ENCODE data around the gene RIOK1. TPM values are rescaled to one million over a fixed set of nuclear protein-coding genes. Genes with fewer than 3 reads are reported as not detected.

RIOK1 gene
- total and polyA plus RNA-seq, 2 experiments from 2014 or later: 15.5 to 19.6 TPM

GRCh38 chr6:7432391-7433120, 42.9 kb downstream of the RIOK1 start:
- 82% methylated on average over 16 of the region's 16 CpGs for WGBS (ENCODE audit: low lambda C conversion rate, missing lambda C conversion rate)
- H2AFZ ChIP-seq: no peak overlapping the region

GRCh38 chr6:7433121-7433617, 43.6 kb downstream of the RIOK1 start:
- no peaks in the 10 kb centered on the region for H3K27me3 ChIP-seq
- TF ChIP-seq EZH2phosphoT487 (IDR thresholded peaks at IDR 0.05; ENCODE audit: low read depth, severe bottlenecking, unreplicated experiment) (no peak), CTCF (IDR thresholded peaks at IDR 0.05; ENCODE audit: poor library complexity) (no peak), EZH2 (IDR thresholded peaks at IDR 0.05; ENCODE audit: borderline replicate concordance) (no peak)
- H3K4me1 ChIP-seq (ENCODE audit: insufficient read depth): no peaks in the 10 kb centered on the region
- no peak overlapping the region for H3K4me2 ChIP-seq
- H3K27ac ChIP-seq: no peak overlapping the region
- no peaks in the 10 kb centered on the region for H3K79me2 ChIP-seq
- H2AFZ ChIP-seq: no peak overlapping the region
- no peaks in the 10 kb centered on the region for H3K36me3 ChIP-seq (replicated peaks; ENCODE audit: insufficient read depth, low read depth)
- DNase-seq (ENCODE audit: low spot score): no peak
- H3K4me3 ChIP-seq: no peak overlapping the region
- no peaks in the 10 kb centered on the region for H3K9me2 ChIP-seq (replicated peaks; ENCODE audit: insufficient read depth)
- H3K9me3 ChIP-seq (ENCODE audit: low read depth): no peaks in the 10 kb centered on the region
- 78% methylated on average over 5 of the region's 5 CpGs for WGBS (ENCODE audit: low lambda C conversion rate, missing lambda C conversion rate)
- no peaks in the 10 kb centered on the region for H4K20me1 ChIP-seq (ENCODE audit: insufficient read depth, poor library complexity, severe bottlenecking)

More at GRCh38 chr6:7432391-7433120, 42.9 kb downstream of the RIOK1 start:
- H3K27me3 ChIP-seq: no peaks in the 10 kb centered on the region
- no peak for DNase-seq (ENCODE audit: low spot score)
- H4K20me1 ChIP-seq (ENCODE audit: insufficient read depth, poor library complexity, severe bottlenecking): no peaks in the 10 kb centered on the region
- no peak for TF ChIP-seq EZH2phosphoT487 (IDR thresholded peaks at IDR 0.05; ENCODE audit: low read depth, severe bottlenecking, unreplicated experiment)
- H3K27ac ChIP-seq: no peak overlapping the region
- H3K4me2 ChIP-seq: no peak overlapping the region
- H3K4me3 ChIP-seq: no peak overlapping the region
- H3K9me3 ChIP-seq (ENCODE audit: low read depth): no peaks in the 10 kb centered on the region
- H3K4me1 ChIP-seq (ENCODE audit: insufficient read depth): no peaks in the 10 kb centered on the region
- no peaks in the 10 kb centered on the region for H3K36me3 ChIP-seq (replicated peaks; ENCODE audit: insufficient read depth, low read depth)
- H3K79me2 ChIP-seq: no peaks in the 10 kb centered on the region
- no peaks in the 10 kb centered on the region for H3K9me2 ChIP-seq (replicated peaks; ENCODE audit: insufficient read depth)

- Histone ChIP-seq H3K79me2 (no peaks in the 10 kb centered on the region), H3K9me2 (replicated peaks; ENCODE audit: insufficient read depth) (no peaks in the 10 kb centered on the region), H3K4me2 (no peak overlapping the region), H3K9me3 (ENCODE audit: low read depth) (no peaks in the 10 kb centered on the region), H2AFZ (no peak overlapping the region), H4K20me1 (ENCODE audit: insufficient read depth, poor library complexity, severe bottlenecking) (no peaks in the 10 kb centered on the region), H3K27me3 (no peaks in the 10 kb centered on the region), H3K4me3 (no peak overlapping the region), H3K27ac (no peak overlapping the region), H3K4me1 (ENCODE audit: insufficient read depth) (no peaks in the 10 kb centered on the region), H3K36me3 (replicated peaks; ENCODE audit: insufficient read depth, low read depth) (no peaks in the 10 kb centered on the region)
- WGBS (ENCODE audit: low lambda C conversion rate, missing lambda C conversion rate): 88% methylated on average over 1 of the region's 1 CpG
- TF ChIP-seq EZH2 (IDR thresholded peaks at IDR 0.05; ENCODE audit: borderline replicate concordance) (no peak), CTCF (IDR thresholded peaks at IDR 0.05; ENCODE audit: poor library complexity) (no peak), EZH2phosphoT487 (IDR thresholded peaks at IDR 0.05; ENCODE audit: low read depth, severe bottlenecking, unreplicated experiment) (no peak)
- DNase-seq (ENCODE audit: low spot score): no peak
Measured at GRCh38 chr6:7434672-7435071, 45.1 kb downstream of the RIOK1 start.

GRCh38 chr6:7438011-7438410, 48.4 kb downstream of the RIOK1 start:
- Histone ChIP-seq H3K36me3 (replicated peaks; ENCODE audit: insufficient read depth, low read depth) (no peaks in the 10 kb centered on the region), H3K4me2 (no peak overlapping the region), H3K79me2 (no peaks in the 10 kb centered on the region), H3K9me2 (replicated peaks; ENCODE audit: insufficient read depth) (no peaks in the 10 kb centered on the region), H2AFZ (no peak overlapping the region), H4K20me1 (ENCODE audit: insufficient read depth, poor library complexity, severe bottlenecking) (no peaks in the 10 kb centered on the region), H3K4me1 (ENCODE audit: insufficient read depth) (no peaks in the 10 kb centered on the region), H3K27ac (no peak overlapping the region), H3K27me3 (no peaks in the 10 kb centered on the region), H3K9me3 (ENCODE audit: low read depth) (no peaks in the 10 kb centered on the region), H3K4me3 (no peak overlapping the region)
- DNase-seq (ENCODE audit: low spot score): no peak
- WGBS (ENCODE audit: low lambda C conversion rate, missing lambda C conversion rate): 96% methylated on average over 3 of the region's 3 CpGs
- TF ChIP-seq CTCF (IDR thresholded peaks at IDR 0.05; ENCODE audit: poor library complexity) (no peak), EZH2phosphoT487 (IDR thresholded peaks at IDR 0.05; ENCODE audit: low read depth, severe bottlenecking, unreplicated experiment) (no peak), EZH2 (IDR thresholded peaks at IDR 0.05; ENCODE audit: borderline replicate concordance) (no peak)

All from hepatocyte (in vitro differentiated cells).